ENCODE results near the gene CBS.
"Not testable (repeated sequence)": the region's sequence is repeated elsewhere in the genome, so short reads cannot be mapped to it uniquely, and the experiment has no call there.

DNA sequence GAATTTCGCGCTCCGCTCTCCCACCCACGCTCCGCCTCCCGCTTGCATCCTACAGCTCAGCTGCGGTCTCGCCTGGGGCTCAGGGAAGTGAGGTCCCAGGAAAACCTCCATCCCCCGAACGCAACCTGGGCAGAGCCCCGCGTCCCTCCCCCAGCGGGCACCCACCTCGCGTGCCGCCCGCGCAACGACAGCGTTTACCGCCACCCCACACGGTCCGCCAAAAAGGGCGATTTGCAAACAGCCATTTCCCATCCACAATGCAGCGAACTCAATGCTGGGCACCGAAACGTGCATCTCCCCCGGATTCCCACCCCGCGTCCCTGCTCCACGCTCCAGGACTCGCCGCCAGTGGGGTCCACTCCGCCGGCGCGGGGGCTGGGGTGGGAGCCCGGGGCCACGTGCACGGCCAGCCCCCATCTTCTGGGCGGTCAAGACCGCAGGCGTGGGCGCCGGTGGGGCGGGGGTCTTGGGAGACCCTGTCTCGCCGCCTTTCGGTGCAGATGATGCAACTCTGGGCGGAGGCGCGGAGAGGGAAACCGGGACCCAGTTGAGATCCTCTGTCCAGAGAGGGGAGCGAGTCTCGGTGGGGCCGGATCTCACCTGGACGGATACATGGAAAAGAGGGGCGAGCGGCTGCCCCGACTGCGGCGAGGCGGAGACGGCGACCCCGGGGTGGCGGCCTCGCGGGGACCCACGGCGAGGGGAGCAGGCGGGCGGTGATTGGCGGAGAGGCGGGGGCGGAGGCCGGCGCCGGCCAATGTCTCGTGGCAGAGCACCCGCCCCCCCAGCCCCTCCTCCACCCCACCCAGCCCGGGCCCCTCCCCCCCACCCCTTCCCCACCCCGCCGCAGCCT is at the start of gene CBS:
- TF ChIP-seq, protein P1, sequence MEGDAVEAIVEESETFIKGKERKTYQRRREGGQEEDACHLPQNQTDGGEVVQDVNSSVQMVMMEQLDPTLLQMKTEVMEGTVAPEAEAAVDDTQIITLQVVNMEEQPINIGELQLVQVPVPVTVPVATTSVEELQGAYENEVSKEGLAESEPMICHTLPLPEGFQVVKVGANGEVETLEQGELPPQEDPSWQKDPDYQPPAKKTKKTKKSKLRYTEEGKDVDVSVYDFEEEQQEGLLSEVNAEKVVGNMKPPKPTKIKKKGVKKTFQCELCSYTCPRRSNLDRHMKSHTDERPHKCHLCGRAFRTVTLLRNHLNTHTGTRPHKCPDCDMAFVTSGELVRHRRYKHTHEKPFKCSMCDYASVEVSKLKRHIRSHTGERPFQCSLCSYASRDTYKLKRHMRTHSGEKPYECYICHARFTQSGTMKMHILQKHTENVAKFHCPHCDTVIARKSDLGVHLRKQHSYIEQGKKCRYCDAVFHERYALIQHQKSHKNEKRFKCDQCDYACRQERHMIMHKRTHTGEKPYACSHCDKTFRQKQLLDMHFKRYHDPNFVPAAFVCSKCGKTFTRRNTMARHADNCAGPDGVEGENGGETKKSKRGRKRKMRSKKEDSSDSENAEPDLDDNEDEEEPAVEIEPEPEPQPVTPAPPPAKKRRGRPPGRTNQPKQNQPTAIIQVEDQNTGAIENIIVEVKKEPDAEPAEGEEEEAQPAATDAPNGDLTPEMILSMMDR (conservative IDR thresholded peaks at IDR 0.05; ENCODE audit: low read depth, low read length): not testable (repeated sequence)
- not testable (repeated sequence) for TF ChIP-seq EZH2 (IDR thresholded peaks at IDR 0.05; ENCODE audit: borderline replicate concordance, low read depth, low read length, poor library complexity, severe bottlenecking)

All from A673 (cell line).